Measurements from ENCODE around the gene IFT57.

IFT57 gene

DNA sequence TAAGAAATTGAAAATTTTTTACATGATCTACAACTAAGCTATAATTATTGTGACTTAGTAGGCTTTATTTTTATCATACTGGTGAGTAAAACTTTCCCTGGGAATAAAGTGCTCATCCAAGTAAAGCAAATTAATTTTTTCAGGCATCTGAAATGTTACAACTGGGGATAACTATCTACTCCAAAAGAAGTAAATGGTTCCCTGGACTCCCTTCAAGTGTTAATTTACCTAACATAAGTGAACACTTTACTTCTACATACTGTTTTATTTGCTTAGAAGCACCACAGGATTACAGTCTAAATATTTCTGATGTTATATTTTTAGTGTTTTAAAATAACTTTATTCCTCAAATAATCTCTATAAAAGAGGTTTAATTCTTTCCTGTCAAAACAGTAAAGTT, 57.8 kb downstream of the IFT57 start:
- Histone ChIP-seq H3K9ac (ENCODE audit: low read length) (no peak overlapping the region), H3K4me2 (ENCODE audit: low read depth, low read length) (no peak overlapping the region), H3K4me3 (ENCODE audit: low read length) (no peak overlapping the region), H3K9me3 (replicated peaks; ENCODE audit: insufficient read depth, low read length) (no peaks in the 10 kb centered on the region), H3K79me2 (ENCODE audit: low read length) (no peaks in the 10 kb centered on the region), H3K27ac (ENCODE audit: low read length) (no peak overlapping the region), H2AFZ (ENCODE audit: low read length) (no peak overlapping the region), H3K27me3 (replicated peaks; ENCODE audit: insufficient read depth, low read length) (no peaks in the 10 kb centered on the region), H3K9me2 (replicated peaks; ENCODE audit: insufficient read depth, low read length) (no peaks in the 10 kb centered on the region), H3K4me1 (ENCODE audit: low read length) (no peaks in the 10 kb centered on the region), H3K36me3 (replicated peaks; ENCODE audit: insufficient read depth, low read length) (no peaks in the 10 kb centered on the region), H4K20me1 (ENCODE audit: insufficient read depth, low read length) (no peaks in the 10 kb centered on the region), H3F3A (ENCODE audit: insufficient read depth, low read length) (no peaks in the 10 kb centered on the region)
- TF ChIP-seq EZH2phosphoT487 (IDR thresholded peaks at IDR 0.05; ENCODE audit: low read length): no peak
- TF ChIP-seq CTCF (IDR thresholded peaks at IDR 0.05; ENCODE audit: low read length): no peak
- TF ChIP-seq EZH2 (optimal IDR thresholded peaks at IDR 0.05; ENCODE audit: low read depth, low read length): no peak
- DNase-seq: no peak

DNA sequence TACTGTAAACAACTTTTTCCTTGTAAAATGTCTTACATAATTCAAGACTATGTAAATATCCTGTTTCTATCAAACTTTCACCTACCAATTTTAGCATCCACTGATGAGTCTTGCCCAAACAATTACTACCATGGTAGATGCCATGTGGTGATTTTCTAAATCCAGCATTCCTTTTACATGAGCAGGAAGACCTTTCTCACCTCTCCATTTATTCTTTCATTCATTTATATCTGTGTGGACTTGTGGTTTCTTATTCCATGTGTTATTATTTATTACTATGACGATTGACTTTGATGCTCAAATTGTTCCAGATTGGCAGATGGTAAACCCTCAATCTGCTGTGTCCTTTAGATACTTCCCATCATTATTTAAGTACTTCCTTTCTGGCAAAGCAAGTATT, 62.4 kb downstream of the IFT57 start:
- no peak overlapping the region for H3K27ac ChIP-seq (ENCODE audit: low read length)
- no peak overlapping the region for H2AFZ ChIP-seq (ENCODE audit: low read length)
- no peaks in the 10 kb centered on the region for H3K79me2 ChIP-seq (ENCODE audit: low read length)
- TF ChIP-seq EZH2phosphoT487 (IDR thresholded peaks at IDR 0.05; ENCODE audit: low read length) (no peak), EZH2 (optimal IDR thresholded peaks at IDR 0.05; ENCODE audit: low read depth, low read length) (no peak), CTCF (IDR thresholded peaks at IDR 0.05; ENCODE audit: low read length) (no peak)
- H3F3A ChIP-seq (ENCODE audit: insufficient read depth, low read length): no peaks in the 10 kb centered on the region
- H3K9me3 ChIP-seq (replicated peaks; ENCODE audit: insufficient read depth, low read length): no peaks in the 10 kb centered on the region
- H3K9me2 ChIP-seq (replicated peaks; ENCODE audit: insufficient read depth, low read length): no peaks in the 10 kb centered on the region
- no peak for DNase-seq
- no peak overlapping the region for H3K4me2 ChIP-seq (ENCODE audit: low read depth, low read length)
- no peaks in the 10 kb centered on the region for H3K27me3 ChIP-seq (replicated peaks; ENCODE audit: insufficient read depth, low read length)
- no peaks in the 10 kb centered on the region for H4K20me1 ChIP-seq (ENCODE audit: insufficient read depth, low read length)
- H3K9ac ChIP-seq (ENCODE audit: low read length): no peak overlapping the region
- no peaks in the 10 kb centered on the region for H3K4me1 ChIP-seq (ENCODE audit: low read length)
- H3K36me3 ChIP-seq (replicated peaks; ENCODE audit: insufficient read depth, low read length): no peaks in the 10 kb centered on the region
- no peak overlapping the region for H3K4me3 ChIP-seq (ENCODE audit: low read length)

DNA sequence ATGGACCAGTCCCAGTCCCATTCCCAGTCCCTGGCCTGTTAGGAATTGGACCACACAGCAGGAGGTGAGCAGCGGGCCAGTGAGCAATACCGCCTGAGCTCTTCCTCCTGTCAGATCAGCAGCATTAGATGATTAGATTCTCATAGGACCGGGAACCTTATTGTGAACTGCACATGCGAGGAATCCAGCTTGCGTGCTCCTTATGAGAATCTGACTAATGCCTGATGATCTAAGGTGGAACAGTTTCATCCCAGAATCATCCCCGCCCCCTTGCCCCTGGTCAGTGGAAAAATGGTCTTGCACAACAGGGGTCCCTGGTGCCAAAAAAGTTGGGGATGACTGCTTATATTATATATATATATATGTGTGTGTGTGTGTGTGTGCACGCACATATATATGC, 63.1 kb downstream of the IFT57 start:
- H3K9me3 ChIP-seq (replicated peaks; ENCODE audit: insufficient read depth, low read length): no peaks in the 10 kb centered on the region
- H3K9ac ChIP-seq (ENCODE audit: low read length): no peak overlapping the region
- TF ChIP-seq EZH2phosphoT487 (IDR thresholded peaks at IDR 0.05; ENCODE audit: low read length): no peak
- no peak for TF ChIP-seq EZH2 (optimal IDR thresholded peaks at IDR 0.05; ENCODE audit: low read depth, low read length)
- no peak for TF ChIP-seq CTCF (IDR thresholded peaks at IDR 0.05; ENCODE audit: low read length)
- H3K4me1 ChIP-seq (ENCODE audit: low read length): no peaks in the 10 kb centered on the region
- H3K36me3 ChIP-seq (replicated peaks; ENCODE audit: insufficient read depth, low read length): no peaks in the 10 kb centered on the region
- no peaks in the 10 kb centered on the region for H3F3A ChIP-seq (ENCODE audit: insufficient read depth, low read length)
- H3K27me3 ChIP-seq (replicated peaks; ENCODE audit: insufficient read depth, low read length): no peaks in the 10 kb centered on the region
- H4K20me1 ChIP-seq (ENCODE audit: insufficient read depth, low read length): no peaks in the 10 kb centered on the region
- no peaks in the 10 kb centered on the region for H3K9me2 ChIP-seq (replicated peaks; ENCODE audit: insufficient read depth, low read length)
- no peak overlapping the region for H3K4me2 ChIP-seq (ENCODE audit: low read depth, low read length)
- DNase-seq: no peak
- H3K27ac ChIP-seq (ENCODE audit: low read length): no peak overlapping the region
- H3K79me2 ChIP-seq (ENCODE audit: low read length): no peaks in the 10 kb centered on the region
- no peak overlapping the region for H2AFZ ChIP-seq (ENCODE audit: low read length)
- H3K4me3 ChIP-seq (ENCODE audit: low read length): no peak overlapping the region
